K562 (cell line): Measurements from ENCODE around the gene MLLT6. TPM values are rescaled to one million over a fixed set of nuclear protein-coding genes. Genes with fewer than 3 reads are reported as not detected.
A peak's percentile ranks its signal among the peaks of the same experiment; 100 is the strongest.

ENCODE experiments used
- HNRNPL ChIP-seq: fragments of 200-400 bp; formaldehyde crosslinking; IDR thresholded peaks from 2 replicates; pipeline ENCODE4 v1.6.1; 2017; ENCODE audit warnings: low read depth, mild to moderate bottlenecking, low read length
- HOXB6 ChIP-seq: fragments of 250-450 bp; sonication (Bioruptor Pico); IDR thresholded peaks from 2 replicates; pipeline ENCODE4 v1.5.1; 2022; ENCODE audit warnings: mild to moderate bottlenecking, borderline replicate concordance
- MEF2D ChIP-seq: conservative IDR thresholded peaks from 2 replicates; pipeline ENCODE4 v1.6.1; 2016; ENCODE audit warnings: low read depth, missing genetic modification characterization, missing compliant biosample characterization
- PHF20 ChIP-seq: fragments of 450-650 bp; IDR thresholded peaks from 2 replicates; pipeline ENCODE4 v1.6.1; 2018; ENCODE audit not compliant: partially characterized antibody
- ZFX ChIP-seq: sonication (generic); formaldehyde crosslinking; IDR thresholded peaks from 2 replicates; pipeline ENCODE4 v1.8.0; 2022; ENCODE audit warnings: mild to moderate bottlenecking, missing genetic modification reagents, moderate library complexity
- polyA plus RNA-seq, 8 experiments: library from polyadenylated mRNA; depleted of rRNA in 4 of 8; stranded (reverse) in 5 of 8; unstranded in 3 of 8; fragments of >200 nt; fragmentation: Nextera tagmentation in 2 of 8; fragmentation: Illumina TruSeq in 1 of 8; extraction: Ambion mirVana in 2 of 8; extraction: Trizol in 1 of 8; gene quantifications; 2 replicates each; pipeline versions ENCODE4 v1.2.1 to v1.2.3, GENCODE V29; 2011 to 2014; ENCODE audit warnings: inconsistent platforms in 1 of 8, missing spikeins in 1 of 8
- total RNA-seq, 7 experiments: library from RNA; depleted of rRNA in 6 of 7; stranded (reverse); fragments of >200 nt in 6 of 7; fragmentation: Illumina TruSeq in 2 of 7; extraction: Trizol in 2 of 7; gene quantifications; 2 replicates each; pipeline versions ENCODE4 v1.2.1 to v1.2.3, GENCODE V29; 2011 to 2021; ENCODE audit warnings: low replicate concordance in 1 of 7
- TF ChIP-seq, protein P1 (sequence below): fragments of 150-350 bp; IDR thresholded peaks from 2 replicates; pipeline ENCODE4 v1.6.1; 2014; ENCODE audit warnings: low read depth, mild to moderate bottlenecking, low read length, borderline replicate concordance
- TF ChIP-seq, protein P2 (sequence below): fragments of 250-450 bp; sonication (Bioruptor Pico); IDR thresholded peaks from 2 replicates; pipeline ENCODE4 v1.8.0; 2022; ENCODE audit warnings: inconsistent platforms, mild to moderate bottlenecking, moderate library complexity, borderline replicate concordance
- TF ChIP-seq, protein P3 (sequence below): sonication (generic); formaldehyde crosslinking; IDR thresholded peaks from 2 replicates; pipeline ENCODE4 v1.4.0; 2020; ENCODE audit warnings: mild to moderate bottlenecking, missing genetic modification reagents
- TF ChIP-seq, protein P4 (sequence below): IDR thresholded peaks from 2 replicates; pipeline ENCODE4 v1.6.1; 2011; ENCODE audit not compliant: insufficient read length; ENCODE audit errors: extremely low read depth

The MLLT6 gene
- total and polyA plus RNA-seq, 9 of the 15 experiments (the other 6 are each of a cell fraction or from before 2014, with no cell fraction given), result 3.1 to 71.7 (median 30.0) TPM

DNA sequence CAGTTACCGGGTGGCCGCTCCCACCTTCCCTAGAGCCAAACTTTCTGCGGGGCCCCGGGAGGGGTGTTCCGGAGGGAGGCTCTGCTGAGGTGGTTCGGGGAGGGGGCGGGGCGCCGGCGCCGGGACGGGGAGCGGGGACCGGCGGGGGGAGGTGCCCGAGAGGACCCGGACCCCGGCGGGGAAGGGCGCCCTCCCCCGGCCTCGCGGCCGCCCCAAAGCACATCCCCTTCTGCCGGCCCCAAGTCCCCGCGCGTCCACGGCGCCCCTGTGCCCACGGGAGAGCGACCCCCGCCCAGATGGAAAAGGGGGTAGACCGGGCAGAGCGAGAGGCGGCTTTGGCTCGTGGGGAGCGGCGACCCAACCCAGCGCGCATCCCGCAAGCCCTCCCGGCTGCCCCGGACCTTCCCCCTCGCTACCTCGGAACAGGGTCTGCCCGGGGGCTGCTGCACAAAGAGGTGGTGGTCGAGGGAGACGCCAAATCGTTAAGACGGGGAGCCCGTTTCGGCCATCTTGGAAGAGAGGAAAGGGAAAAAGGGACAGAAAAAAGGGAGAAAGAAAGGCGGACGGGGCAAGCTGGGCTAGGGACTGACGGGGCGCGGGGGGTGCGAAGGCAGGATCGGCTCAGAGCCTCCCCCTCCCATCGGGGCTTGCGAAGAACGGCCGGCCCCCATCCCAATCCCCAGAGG is 42.5 kb downstream of the MLLT6 start (continued):
- TF ChIP-seq, protein P1, sequence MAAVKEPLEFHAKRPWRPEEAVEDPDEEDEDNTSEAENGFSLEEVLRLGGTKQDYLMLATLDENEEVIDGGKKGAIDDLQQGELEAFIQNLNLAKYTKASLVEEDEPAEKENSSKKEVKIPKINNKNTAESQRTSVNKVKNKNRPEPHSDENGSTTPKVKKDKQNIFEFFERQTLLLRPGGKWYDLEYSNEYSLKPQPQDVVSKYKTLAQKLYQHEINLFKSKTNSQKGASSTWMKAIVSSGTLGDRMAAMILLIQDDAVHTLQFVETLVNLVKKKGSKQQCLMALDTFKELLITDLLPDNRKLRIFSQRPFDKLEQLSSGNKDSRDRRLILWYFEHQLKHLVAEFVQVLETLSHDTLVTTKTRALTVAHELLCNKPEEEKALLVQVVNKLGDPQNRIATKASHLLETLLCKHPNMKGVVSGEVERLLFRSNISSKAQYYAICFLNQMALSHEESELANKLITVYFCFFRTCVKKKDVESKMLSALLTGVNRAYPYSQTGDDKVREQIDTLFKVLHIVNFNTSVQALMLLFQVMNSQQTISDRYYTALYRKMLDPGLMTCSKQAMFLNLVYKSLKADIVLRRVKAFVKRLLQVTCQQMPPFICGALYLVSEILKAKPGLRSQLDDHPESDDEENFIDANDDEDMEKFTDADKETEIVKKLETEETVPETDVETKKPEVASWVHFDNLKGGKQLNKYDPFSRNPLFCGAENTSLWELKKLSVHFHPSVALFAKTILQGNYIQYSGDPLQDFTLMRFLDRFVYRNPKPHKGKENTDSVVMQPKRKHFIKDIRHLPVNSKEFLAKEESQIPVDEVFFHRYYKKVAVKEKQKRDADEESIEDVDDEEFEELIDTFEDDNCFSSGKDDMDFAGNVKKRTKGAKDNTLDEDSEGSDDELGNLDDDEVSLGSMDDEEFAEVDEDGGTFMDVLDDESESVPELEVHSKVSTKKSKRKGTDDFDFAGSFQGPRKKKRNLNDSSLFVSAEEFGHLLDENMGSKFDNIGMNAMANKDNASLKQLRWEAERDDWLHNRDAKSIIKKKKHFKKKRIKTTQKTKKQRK, result no peak
- TF ChIP-seq MEF2D (tag), result no peak
- TF ChIP-seq, protein P2, sequence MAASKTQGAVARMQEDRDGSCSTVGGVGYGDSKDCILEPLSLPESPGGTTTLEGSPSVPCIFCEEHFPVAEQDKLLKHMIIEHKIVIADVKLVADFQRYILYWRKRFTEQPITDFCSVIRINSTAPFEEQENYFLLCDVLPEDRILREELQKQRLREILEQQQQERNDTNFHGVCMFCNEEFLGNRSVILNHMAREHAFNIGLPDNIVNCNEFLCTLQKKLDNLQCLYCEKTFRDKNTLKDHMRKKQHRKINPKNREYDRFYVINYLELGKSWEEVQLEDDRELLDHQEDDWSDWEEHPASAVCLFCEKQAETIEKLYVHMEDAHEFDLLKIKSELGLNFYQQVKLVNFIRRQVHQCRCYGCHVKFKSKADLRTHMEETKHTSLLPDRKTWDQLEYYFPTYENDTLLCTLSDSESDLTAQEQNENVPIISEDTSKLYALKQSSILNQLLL (CRISPR knock-in tag), result no peak
- TF ChIP-seq, protein P3, sequence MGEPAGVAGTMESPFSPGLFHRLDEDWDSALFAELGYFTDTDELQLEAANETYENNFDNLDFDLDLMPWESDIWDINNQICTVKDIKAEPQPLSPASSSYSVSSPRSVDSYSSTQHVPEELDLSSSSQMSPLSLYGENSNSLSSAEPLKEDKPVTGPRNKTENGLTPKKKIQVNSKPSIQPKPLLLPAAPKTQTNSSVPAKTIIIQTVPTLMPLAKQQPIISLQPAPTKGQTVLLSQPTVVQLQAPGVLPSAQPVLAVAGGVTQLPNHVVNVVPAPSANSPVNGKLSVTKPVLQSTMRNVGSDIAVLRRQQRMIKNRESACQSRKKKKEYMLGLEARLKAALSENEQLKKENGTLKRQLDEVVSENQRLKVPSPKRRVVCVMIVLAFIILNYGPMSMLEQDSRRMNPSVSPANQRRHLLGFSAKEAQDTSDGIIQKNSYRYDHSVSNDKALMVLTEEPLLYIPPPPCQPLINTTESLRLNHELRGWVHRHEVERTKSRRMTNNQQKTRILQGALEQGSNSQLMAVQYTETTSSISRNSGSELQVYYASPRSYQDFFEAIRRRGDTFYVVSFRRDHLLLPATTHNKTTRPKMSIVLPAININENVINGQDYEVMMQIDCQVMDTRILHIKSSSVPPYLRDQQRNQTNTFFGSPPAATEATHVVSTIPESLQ, result no peak
- 0 out of 2 replicates have a peak, but pooled peaks have one; percentile 18 for TF ChIP-seq ZFX (CRISPR knock-in tag)
- no peak for TF ChIP-seq HOXB6 (CRISPR knock-in tag)
- peak; percentile 23 for TF ChIP-seq PHF20
- TF ChIP-seq, protein P4, sequence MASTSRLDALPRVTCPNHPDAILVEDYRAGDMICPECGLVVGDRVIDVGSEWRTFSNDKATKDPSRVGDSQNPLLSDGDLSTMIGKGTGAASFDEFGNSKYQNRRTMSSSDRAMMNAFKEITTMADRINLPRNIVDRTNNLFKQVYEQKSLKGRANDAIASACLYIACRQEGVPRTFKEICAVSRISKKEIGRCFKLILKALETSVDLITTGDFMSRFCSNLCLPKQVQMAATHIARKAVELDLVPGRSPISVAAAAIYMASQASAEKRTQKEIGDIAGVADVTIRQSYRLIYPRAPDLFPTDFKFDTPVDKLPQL, result no peak
- no peak for TF ChIP-seq HNRNPL
